GM03348 (cell line): Measurements from ENCODE around the gene MYO1D.
A peak's percentile ranks its signal among the peaks of the same experiment; 100 is the strongest.

Experiments
- DNase-seq: peaks from one replicate; pipeline ENCODE4 v3.0.0; 2012; ENCODE audit warnings: low spot score

Gene MYO1D

GRCh38 chr17:32625971-32626370 is 251.0 kb downstream of the MYO1D start:
- no peak for DNase-seq

GRCh38 chr17:32623196-32623595 is 253.7 kb downstream of the MYO1D start:
- no peak for DNase-seq

DNA sequence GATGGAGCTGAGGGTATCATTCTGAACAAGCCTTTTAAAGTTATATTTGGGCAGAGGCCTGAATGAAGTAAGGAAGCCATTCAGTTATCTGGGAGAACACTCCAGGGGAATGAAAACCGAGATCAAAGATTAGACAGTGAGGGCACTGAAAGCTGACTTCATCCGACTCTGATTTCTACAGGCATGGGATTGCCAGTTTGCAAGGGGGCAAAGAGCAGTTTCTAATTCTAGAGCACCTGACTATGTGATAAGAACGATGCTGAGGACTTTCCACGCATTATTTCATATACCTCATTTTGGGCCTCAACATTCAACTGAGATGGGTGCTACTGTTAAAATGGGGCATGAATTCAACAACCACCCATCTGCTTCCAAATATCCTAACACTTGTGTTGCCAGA is 254.4 kb downstream of the MYO1D start:
- DNase-seq, result no peak

- no peak for DNase-seq
Measured at GRCh38 chr17:32621612-32622312, 255.2 kb downstream of the MYO1D start.

GRCh38 chr17:32615326-32615725 is 261.6 kb downstream of the MYO1D start:
- DNase-seq, result no peak

DNA sequence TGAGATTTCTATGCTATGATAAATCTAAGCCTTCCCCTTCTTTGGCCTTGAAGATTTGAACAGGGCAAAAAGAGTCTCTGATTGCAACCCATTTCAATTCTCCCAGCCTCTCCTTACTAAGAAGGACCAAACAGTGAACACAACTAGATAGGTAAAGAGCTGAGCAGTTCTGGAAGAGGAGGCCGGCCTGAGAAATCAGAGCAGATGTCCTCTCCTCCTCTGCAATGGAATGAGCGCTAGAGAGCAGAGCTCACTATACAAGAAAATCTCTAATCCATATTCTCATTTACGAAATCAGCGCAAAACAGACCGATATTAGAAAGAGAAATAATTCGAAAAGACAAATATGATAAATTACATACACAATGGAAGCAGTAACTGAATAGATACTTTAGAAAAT is 266.0 kb downstream of the MYO1D start:
- DNase-seq, result no peak

DNA sequence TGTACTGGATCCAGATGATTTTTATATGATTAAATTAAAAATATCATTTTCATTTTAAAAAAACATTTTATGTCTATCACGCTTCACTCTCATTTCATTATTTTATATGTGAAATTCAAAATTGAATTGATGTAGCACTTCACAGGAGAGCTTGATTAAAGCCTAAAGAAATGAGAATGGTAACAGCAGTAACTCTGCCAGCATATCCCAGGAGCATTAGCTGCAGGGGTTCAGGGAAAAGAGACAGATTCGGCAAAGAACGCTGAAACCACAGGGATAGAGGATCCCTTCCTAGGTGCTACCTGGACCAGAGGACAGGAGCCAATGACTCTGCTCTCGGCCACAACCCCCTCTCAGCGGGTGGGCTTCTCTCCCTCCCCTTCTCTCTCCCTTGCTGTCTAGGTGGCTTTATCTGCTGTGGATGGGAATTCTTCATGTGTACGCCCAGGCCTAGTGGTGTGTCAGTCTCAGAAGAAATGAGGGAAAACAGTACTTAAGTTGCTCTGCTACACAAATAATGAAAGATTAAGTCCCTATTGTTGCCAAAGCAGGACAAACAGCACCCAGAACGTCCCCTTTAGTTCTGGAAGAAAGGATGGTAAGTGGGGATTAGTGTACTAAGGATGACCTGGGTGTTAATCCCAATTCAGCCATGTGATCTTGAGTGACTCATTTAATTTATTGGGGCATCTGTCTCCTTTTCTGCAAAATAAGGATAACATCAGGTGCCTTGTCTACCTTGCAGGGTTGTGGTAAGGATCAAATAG is 266.9 kb downstream of the MYO1D start:
- DNase-seq, result no peak

- no peak for DNase-seq
Measured at GRCh38 chr17:32609085-32609484, 267.8 kb downstream of the MYO1D start.

DNA sequence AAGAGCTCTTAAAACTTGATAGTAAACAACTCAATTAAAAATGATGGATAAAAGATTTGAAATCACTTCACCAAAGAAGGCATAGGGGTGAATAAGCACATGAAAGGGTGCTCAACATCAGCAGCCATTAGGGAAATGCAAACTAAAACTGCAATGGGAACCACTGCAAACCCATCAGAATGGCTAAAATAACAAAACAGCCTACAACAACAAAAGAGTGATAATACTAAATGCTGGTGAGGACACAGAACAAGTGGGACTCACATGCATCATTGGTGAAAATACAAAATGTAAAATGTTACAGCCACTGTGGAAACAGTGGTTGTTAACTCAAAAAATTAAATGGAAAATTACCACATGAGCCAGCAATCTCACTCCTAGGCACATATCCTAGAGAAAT is 268.7 kb downstream of the MYO1D start:
- DNase-seq, result no peak

- no peak for DNase-seq
Measured at GRCh38 chr17:32604966-32605365, 272.0 kb downstream of the MYO1D start.

DNA sequence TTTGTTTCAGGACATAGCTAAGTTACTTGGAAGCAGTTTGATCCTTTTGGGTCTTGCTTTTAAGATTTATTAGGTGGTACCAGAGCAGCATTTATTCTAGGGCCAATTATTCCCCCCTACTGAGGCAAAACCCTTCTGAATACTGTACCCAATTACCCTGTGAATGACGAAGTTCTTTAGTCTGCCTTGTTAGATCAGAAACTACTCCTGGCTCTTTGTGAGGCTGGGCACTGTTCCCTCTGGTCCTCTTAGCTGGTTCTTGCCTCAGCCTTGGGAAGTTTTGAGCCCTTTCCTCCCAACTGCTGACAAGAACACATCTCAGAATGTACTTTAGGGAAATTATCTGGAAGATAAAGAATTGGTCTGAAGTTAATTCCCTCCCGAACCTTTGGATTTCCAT is 274.5 kb downstream of the MYO1D start:
- no peak for DNase-seq

DNA sequence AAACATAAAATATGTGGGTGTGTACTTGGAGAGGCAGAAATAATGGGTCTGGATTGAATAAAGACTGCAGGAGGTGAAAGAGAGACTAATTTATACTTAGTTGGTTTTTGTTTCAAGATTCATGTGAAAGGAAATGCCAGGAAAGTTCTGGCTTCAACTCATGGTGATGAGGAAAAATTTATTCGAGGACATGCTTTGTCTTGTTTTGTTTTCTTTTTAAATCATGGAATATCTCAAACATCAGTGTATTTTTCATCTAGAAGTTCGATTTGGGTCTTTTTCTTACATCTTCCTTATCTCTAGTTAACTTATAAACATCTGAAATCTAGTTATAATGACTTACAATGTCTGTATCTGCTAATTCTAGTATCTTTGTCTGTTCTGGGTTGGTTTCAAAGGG is 275.1 kb downstream of the MYO1D start:
- no peak for DNase-seq

GRCh38 chr17:32596628-32597027 is 280.3 kb downstream of the MYO1D start:
- DNase-seq, result no peak

DNA sequence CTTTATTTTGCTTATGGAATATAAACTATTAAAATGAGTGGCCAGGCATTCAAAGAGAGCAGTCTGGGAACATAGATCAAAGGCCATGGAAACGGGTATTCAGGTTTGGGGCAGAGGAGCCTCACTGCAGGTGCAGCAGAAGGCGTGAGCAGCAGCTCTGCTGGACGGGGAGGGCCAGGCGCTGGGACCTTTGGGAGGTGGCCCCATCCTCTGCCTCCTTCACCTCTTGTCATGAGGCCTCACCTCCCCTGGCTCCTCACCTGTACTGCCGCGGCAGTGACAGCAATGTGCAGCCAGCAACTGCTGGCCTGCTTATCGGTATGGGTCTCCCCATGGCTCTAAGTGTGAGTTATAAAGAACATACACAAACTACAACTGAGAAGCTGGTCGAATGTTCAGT is 280.7 kb downstream of the MYO1D start:
- no peak for DNase-seq

- DNase-seq, result no peak
Measured at GRCh38 chr17:32593003-32593402, 283.9 kb downstream of the MYO1D start.

DNA sequence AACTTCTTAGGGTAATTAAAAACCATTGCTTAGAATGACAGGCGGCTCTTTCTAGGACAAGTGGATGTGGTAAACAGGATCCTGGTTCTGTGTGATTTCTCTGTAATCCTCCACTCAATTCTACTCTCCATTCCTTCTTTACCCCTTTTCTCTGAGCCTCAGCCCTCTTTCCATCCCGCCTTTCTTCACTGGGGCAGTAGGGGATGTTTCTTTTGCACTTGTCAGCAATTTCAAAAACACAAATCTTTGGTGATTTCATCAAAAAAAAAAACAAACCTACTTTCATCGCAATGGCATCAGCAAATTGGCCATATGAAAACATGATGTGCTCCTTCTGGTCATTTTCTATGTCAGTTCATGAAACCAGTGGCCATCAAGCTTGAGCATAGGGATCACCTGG is 285.5 kb downstream of the MYO1D start:
- no peak for DNase-seq

GRCh38 chr17:32590974-32591373 is 285.9 kb downstream of the MYO1D start:
- DNase-seq, result no peak

GRCh38 chr17:32588982-32589381 is 287.9 kb downstream of the MYO1D start:
- no peak for DNase-seq

- no peak for DNase-seq
Measured at GRCh38 chr17:32588135-32588534, 288.8 kb downstream of the MYO1D start.

DNA sequence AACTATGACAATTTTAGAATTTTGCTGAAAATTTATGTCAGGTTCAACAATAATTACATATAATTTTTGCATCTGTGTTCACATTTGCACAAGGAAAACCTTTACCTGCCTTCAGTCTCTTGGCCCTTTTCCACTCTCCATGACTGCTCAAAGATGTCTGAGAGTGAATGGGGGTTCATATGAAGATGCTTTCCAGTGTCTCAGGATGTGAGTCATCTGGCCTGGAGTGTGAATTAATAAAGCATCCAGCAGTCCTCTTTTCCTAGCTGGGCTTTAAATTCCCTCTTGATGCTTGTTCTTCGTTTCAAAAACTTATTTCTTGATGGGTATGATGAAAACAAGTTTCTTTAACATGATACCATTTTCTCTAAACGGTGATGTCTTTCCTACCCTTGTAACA is 290.3 kb downstream of the MYO1D start:
- DNase-seq, result peak; percentile 75

- DNase-seq, result peak; percentile 45
Measured at GRCh38 chr17:32584792-32585191, 292.1 kb downstream of the MYO1D start.

DNA sequence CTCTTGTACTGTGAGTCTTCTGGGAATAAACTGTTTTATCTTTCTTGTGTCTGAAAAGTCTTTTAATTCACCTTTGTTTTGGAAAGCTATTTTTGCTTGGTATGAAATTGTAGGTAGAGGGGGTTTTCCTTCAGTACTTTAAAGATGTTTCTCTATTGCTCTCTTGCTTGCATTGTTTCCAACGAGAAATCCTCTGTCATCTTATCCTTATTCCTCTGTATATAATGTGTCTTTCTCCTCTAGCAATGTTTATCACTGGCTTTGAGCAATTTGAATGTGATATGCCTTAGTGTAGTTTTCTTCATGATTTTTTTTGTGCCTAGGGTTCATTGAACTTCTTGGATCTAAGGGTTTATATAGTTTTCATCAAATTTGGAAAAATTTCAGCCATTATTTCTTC is 293.9 kb downstream of the MYO1D start:
- no peak for DNase-seq

DNA sequence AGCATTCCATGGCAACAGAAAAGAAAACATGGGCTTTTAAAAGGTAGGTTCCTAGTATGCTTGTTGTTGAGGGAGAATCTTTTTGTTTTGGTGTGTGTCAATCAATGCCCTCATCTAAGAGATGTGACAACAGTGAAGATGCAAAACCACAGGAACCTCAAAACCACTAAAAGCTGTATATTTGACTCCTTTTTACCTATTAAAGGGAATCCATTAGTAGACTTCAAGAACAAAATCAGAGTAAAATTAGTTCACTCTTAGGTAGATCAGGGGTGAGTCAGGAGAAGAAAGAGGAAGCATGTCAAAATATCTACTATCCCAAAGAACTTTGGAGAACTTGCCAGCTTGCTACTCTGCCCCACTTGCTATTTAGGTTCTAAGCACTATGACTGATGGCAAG is 301.1 kb downstream of the MYO1D start:
- no peak for DNase-seq

GRCh38 chr17:32570081-32570396 is 306.9 kb downstream of the MYO1D start:
- DNase-seq, result peak; percentile 14
